ENCODE results near the gene RNF217.

Gene RNF217

DNA sequence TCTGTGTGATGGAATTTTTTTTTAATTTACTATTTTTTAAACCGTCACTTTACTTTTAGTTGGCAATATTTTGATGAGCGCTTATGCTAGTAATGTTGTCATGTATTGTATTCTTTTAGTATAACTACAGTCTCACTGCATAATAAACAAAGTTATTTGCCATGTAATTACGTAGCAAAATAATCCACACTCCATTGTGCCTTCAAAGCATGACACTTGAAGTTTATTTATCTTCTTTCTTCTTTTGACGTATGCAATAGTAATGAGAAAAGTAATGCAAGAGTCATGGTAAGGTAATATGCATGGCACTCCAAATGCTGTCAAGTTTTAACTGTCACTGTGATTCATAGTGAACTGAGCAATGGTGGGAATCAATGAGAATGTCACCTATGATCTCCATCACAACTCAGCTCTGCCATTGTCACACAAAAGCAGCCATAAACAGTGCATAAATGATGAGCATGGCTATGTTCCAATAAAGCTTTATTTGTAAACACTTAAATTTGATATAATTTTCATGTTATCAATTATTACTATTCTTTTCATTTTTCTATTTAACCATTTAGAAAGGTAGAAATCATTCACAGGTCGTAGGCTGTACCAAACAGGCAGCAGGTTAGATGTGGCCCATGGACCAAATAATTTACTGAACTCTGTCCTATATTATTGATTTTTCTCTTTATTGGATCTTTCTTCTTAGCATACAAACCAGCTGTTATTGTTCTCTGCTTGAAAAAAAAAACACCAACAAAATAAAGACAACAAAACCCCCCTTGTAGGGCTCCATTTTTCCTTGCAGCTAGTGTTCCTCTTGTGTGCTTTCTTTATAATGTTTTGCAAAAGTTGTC lies 27.1 kb downstream of the RNF217 start:
- no peak for DNase-seq (ENCODE audit: low spot score)

- no peak for DNase-seq (ENCODE audit: low spot score)
Observed at GRCh38 chr6:124990988-124991387, 28.8 kb downstream of the RNF217 start.

GRCh38 chr6:124991764-124992295 lies 29.6 kb downstream of the RNF217 start:
- DNase-seq (ENCODE audit: low spot score) = no peak

DNA sequence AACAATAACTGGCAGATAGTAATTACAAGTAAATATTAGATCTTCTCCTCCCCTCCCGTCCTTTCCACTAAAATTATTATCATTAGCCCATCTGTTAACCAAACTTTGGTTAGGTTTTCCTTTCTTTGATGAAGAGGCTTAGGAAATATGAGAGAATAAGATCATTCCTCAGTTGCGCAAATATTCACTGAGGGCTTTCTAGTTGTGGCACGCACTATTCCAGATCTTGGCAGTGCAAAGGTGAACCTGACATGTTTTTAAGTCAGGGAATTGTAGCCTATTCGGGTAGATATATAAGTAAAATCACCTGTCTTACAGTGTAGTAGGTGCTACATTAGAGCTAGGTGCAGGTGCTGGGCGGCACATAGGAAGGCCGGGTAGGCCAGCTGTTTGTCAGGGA lies 31.1 kb downstream of the RNF217 start:
- no peak for DNase-seq (ENCODE audit: low spot score)

DNA sequence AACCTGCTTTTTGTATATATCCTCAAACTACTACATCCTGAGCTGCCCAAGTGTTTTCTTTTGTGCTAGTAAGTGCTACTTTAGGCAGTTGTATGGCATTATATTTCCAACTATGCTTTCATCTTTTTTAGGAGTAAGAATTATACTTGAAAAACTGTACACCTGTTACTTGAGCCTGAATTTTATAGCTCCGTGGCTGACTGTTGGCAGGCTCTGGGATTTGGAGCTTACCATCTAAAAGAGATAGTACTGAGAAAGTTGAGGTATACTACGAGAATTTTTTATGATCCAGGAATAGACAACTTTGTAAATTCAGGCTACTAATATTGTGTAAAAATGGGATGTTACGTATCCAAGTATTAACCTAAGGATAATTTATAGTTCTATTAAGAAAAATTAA lies 32.4 kb downstream of the RNF217 start:
- DNase-seq (ENCODE audit: low spot score) = no peak

- no peak for DNase-seq (ENCODE audit: low spot score)
Observed at GRCh38 chr6:124995131-124995530, 32.9 kb downstream of the RNF217 start.

DNA sequence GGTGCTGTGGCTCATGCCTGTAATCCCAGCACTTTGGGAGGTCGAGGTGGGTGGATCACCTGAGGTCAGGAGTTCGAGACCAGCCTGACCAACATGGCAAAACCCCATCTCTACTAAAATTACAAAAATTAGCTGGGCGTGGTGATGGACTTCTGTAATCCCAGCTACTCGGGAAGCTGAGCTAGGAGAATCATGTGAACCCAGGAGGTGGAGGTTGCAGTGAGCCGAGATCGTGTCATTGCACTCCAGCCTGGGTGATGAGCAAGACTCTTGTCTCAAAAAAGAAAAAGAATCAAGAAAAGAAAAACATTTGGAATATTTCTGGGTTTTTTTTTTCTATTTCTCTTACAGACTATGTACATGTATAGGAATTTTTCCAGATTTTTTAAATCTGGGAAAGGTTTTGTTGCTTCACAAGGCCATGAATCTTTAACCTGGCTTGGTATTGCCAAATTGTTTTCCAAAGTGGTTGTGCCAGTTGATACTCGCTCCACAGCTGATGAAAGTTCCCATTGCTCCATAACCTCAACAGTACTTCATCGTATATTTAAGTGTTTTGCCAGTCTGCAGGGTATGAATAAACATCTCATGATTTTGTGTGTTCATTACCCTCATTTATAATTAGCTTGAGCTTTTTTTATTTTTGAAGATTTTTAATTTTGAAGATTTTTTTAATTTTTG lies 33.5 kb downstream of the RNF217 start:
- DNase-seq (ENCODE audit: low spot score) = no peak

- no peak for DNase-seq (ENCODE audit: low spot score)
Observed at GRCh38 chr6:124996411-124996810, 34.2 kb downstream of the RNF217 start.

- DNase-seq (ENCODE audit: low spot score) = no peak
Observed at GRCh38 chr6:124997196-124997875, 35.1 kb downstream of the RNF217 start.

- peak; percentile 74 for DNase-seq (ENCODE audit: low spot score)
Observed at GRCh38 chr6:124999105-124999764, 37.0 kb downstream of the RNF217 start.

GRCh38 chr6:125001684-125002405 lies 39.6 kb downstream of the RNF217 start:
- DNase-seq (ENCODE audit: low spot score) = peak; percentile 53

- DNase-seq (ENCODE audit: low spot score) = no peak
Observed at GRCh38 chr6:125002406-125002741, 40.1 kb downstream of the RNF217 start.

- DNase-seq (ENCODE audit: low spot score) = no peak
Observed at GRCh38 chr6:125003070-125003469, 40.8 kb downstream of the RNF217 start.

DNA sequence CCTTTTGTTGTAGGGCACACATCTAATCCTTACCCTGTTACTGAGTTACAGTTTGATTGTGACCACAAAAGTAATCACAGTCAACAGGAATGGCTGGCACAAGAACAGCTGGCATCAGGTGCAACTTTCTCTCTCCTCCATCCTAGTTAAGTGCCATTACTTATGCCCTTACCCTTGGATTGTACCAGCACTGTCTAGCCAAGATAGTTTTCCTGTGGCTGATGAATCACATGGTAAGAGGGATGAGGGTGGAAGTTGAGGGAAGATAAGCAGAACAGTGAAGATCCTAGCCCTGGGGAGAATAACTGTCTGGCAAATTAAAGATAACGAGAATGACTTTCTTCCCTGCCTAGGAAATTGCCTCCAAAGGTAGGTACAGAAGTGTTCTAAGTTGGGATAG lies 42.0 kb downstream of the RNF217 start:
- peak; percentile 77 for DNase-seq (ENCODE audit: low spot score)

GRCh38 chr6:125004797-125005595 lies 42.8 kb downstream of the RNF217 start:
- DNase-seq (ENCODE audit: low spot score) = no peak

DNA sequence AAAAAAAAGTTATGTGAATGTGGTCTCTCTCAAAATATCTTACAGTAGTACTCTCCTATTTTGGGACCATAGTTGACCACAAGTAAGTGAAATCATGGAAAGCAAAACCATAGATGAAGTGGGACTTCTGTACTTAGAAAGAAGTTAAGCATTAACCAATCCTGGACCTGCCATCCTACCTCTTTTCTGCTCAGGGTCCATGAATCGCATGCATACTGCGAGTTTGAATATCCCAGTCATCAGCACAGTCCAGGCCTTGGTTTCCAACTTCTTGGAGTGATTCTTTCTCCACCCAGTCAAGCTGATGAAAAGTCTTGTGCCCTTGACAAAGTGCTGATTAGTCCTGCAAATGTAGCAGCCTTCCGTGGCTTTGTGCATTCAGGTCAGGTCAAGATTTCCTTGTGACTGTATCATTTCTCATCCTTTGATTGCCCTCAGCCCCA lies 46.0 kb downstream of the RNF217 start:
- peak; percentile 98 for DNase-seq (ENCODE audit: low spot score)

DNA sequence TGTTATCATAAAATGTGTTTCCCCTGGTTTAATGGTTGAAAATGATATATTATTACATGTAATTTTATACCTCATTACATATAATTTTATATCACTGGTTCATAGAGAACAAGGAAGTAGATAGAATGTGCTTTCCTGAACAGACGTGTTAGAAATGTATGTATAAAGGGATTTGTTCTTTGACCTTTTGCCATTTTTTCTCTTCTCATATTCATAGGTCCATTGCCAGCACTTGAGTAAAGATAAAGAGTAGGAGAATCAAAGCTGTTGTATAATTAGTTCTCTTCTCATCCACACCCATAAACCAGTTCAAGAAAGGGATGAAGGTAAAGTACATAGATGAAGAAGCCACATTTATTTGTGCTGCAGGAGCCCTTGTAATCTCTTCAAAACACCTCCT lies 46.7 kb downstream of the RNF217 start:
- DNase-seq (ENCODE audit: low spot score) = no peak

DNA sequence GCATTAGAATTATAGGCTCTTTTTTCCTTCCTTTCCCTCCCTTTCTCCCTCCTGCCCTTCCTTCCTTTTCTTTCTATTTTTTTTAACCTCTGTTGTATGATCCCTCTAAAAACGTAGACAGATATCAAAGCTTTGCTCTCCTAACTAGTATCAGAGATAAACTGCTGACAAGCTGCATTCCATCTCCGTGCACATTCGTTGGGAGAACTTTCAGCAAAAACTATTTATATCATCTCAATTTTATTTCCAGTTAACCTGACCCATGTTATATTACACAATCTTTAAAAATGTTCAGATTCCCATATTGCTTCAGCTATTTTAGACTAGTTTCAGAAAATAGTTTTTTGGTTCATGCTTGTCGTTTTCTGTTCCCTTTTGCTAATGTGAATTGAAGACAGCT lies 47.3 kb downstream of the RNF217 start:
- no peak for DNase-seq (ENCODE audit: low spot score)

DNA sequence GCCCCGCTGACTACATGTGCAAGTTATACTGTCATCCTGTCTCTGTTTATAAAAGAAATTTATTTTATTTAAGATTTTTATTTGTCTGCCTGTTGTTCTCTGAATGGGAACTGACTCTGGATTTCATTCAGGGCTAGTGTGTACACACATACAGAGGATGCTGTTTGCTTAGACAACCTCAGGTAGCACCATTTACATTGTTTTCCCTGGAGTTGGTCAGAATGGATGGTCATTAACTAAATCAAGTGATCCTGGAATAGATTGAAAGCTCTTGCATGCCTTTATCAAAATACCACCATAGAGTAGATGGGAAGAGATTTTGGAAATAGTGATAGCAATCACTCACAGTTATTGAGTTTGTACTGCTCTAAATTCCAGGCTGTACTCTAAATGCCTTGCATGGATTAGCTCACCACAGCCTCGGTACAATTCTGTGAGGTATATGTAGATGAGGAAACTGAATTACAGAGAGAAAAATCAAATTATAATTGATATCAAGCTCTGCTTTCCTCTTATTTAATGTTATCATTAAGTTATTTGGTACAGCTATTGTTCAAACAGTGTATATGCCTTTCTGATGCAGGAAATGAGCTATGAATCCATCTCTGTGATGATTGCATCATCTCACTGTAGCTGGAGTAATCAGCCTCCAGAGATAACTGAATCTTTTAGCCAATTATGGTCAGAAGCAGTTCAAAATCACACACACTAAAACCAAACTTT lies 51.9 kb downstream of the RNF217 start:
- DNase-seq (ENCODE audit: low spot score) = peak; percentile 39

- no peak for DNase-seq (ENCODE audit: low spot score)
Observed at GRCh38 chr6:125014661-125014957, 52.4 kb downstream of the RNF217 start.

Data from kidney tubule cell (primary cell).